AG09309 (cell line): Measurements from ENCODE around the gene TPH1.

Source experiments
- DNase-seq: peaks from one replicate; pipeline ENCODE4 v3.0.0-alpha.2; 2010; ENCODE audit warnings: low read depth
- H3K4me3 ChIP-seq: 2 replicates; pipeline ENCODE4 v1.5.1; 2011; ENCODE audit warnings: mild to moderate bottlenecking, low read depth, low read length, moderate library complexity; ENCODE audit not compliant: control insufficient read depth
- CTCF ChIP-seq: IDR thresholded peaks from 2 replicates; pipeline ENCODE4 v1.5.1; 2011; ENCODE audit warnings: mild to moderate bottlenecking, low read depth, low read length, inconsistent platforms; ENCODE audit not compliant: insufficient read depth, control insufficient read depth; ENCODE audit errors: missing control alignments

The TPH1 gene

GRCh38 chr11:18050848-18051247 lies 4.8 kb upstream of the TPH1 start:
- no peak for TF ChIP-seq CTCF
- no peak overlapping the region for H3K4me3 ChIP-seq
- DNase-seq, result no peak

DNA sequence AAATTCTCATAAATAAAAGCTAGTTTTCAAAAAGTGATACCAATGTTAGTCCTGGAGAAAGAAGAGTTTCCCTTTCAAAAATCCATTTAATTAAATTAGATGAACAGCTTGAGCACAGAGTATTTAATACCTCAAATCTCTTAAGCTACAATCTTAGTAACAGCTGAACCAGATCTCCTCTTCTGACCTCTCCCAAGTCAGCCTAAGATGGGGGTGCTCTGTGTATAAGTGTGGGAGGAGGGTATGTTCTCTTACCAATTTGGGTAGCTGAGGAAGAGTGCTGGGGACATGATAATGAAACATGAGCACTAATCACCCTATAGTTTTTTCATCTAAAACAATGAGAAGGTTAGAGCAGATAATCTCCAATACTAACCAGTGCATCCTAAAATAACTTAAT lies 9.6 kb downstream of the TPH1 start:
- no peak for TF ChIP-seq CTCF
- H3K4me3 ChIP-seq, result no peak overlapping the region
- no peak for DNase-seq

- TF ChIP-seq CTCF, result no peak
- H3K4me3 ChIP-seq, result no peak overlapping the region
Observed at GRCh38 chr11:18027475-18027874, 18.6 kb downstream of the TPH1 start.

GRCh38 chr11:18022419-18022818 lies 23.6 kb downstream of the TPH1 start:
- H3K4me3 ChIP-seq, result no peak overlapping the region
- no peak for TF ChIP-seq CTCF
- no peak for DNase-seq

More at GRCh38 chr11:18027475-18027874, 18.6 kb downstream of the TPH1 start:
- DNase-seq, result no peak

DNA sequence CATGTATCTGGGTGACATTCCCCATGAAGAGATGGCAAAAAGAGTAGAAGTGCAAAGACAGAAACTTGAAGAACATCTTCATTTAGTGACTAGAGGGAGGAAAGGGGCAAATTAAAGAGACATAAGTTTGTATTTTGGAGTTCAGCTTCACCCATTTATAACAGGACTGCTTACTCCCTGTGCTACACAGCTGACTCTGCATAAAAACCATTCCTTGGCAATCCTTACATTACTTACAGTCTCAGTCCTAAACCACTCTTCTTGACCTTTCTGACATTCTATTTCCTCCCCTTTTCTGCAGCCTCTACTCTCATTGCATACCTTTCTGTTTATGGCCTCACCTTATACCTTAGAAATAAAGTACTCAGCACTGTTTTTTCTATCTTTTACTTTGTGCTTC lies 26.4 kb downstream of the TPH1 start:
- DNase-seq, result no peak
- no peak for TF ChIP-seq CTCF
- no peak overlapping the region for H3K4me3 ChIP-seq

- H3K4me3 ChIP-seq, result no peak overlapping the region
- no peak for DNase-seq
- TF ChIP-seq CTCF, result no peak
Observed at GRCh38 chr11:18016789-18017188, 29.3 kb downstream of the TPH1 start.

DNA sequence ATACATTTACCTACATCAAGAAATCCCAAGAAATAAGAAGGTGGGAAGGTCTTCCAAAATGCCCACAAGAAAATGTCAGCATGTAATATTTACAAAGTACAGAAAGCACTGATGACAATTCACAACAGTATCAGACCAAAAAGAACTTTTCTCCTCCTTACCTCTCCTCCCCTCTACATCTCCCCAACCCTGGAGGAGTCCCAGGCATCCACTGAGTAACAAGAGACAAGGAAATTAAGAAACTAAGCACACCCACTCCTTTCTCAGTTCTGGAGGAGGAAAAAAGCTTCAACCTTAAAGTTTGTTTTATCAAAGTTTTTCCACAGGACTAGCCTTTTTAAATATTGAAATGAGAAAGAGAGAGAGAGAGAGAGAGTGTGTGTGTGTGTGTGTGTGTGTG lies 31.2 kb downstream of the TPH1 start:
- H3K4me3 ChIP-seq, result no peak overlapping the region
- DNase-seq, result no peak
- TF ChIP-seq CTCF, result no peak
